ENCODE data around the gene IL6.
"Not testable (repeated sequence)": the region's sequence is repeated elsewhere in the genome, so short reads cannot be mapped to it uniquely, and the experiment has no call there.

The IL6 gene

GRCh38 chr7:22726907-22727713 is at the start of gene IL6:
Gene IL6, plus strand, starts transcription at chr7:22727200. Its CDS starts 63 bp downstream, at chr7:22727263.
- no peak for DNase-seq (ENCODE audit: low read depth in 2 of 2)

GRCh38 chr7:22677263-22677662 is 49.7 kb upstream of the IL6 start:
- not testable (repeated sequence) for DNase-seq (ENCODE audit: low read depth in 2 of 2)

- no peak for DNase-seq (ENCODE audit: low read depth in 2 of 2)
Measured at GRCh38 chr7:22677680-22678079, 49.3 kb upstream of the IL6 start.

GRCh38 chr7:22680482-22680911 is 46.5 kb upstream of the IL6 start:
- no peak for DNase-seq (ENCODE audit: low read depth in 2 of 2)

GRCh38 chr7:22681312-22681711 is 45.7 kb upstream of the IL6 start:
- no peak for DNase-seq (ENCODE audit: low read depth in 2 of 2)

- no peak for DNase-seq (ENCODE audit: low read depth in 2 of 2)
Measured at GRCh38 chr7:22681852-22682657, 44.9 kb upstream of the IL6 start.

- DNase-seq (ENCODE audit: low read depth in 2 of 2) = no peak
Measured at GRCh38 chr7:22683379-22683778, 43.6 kb upstream of the IL6 start.

- DNase-seq (ENCODE audit: low read depth in 2 of 2) = no peak
Measured at GRCh38 chr7:22686620-22687019, 40.4 kb upstream of the IL6 start.

GRCh38 chr7:22688084-22688483 is 38.9 kb upstream of the IL6 start:
- no peak for DNase-seq (ENCODE audit: low read depth in 2 of 2)

- DNase-seq (ENCODE audit: low read depth in 2 of 2) = not testable (repeated sequence)
Measured at GRCh38 chr7:22688934-22689333, 38.1 kb upstream of the IL6 start.

GRCh38 chr7:22694597-22695207 is 32.3 kb upstream of the IL6 start:
- DNase-seq (ENCODE audit: low read depth in 2 of 2) = no peak

GRCh38 chr7:22695476-22696132 is 31.4 kb upstream of the IL6 start:
- no peak for DNase-seq (ENCODE audit: low read depth in 2 of 2)

GRCh38 chr7:22696541-22697228 is 30.3 kb upstream of the IL6 start:
- DNase-seq (ENCODE audit: low read depth in 2 of 2) = no peak

GRCh38 chr7:22697322-22697859 is 29.6 kb upstream of the IL6 start:
- no peak for DNase-seq (ENCODE audit: low read depth in 2 of 2)

- no peak for DNase-seq (ENCODE audit: low read depth in 2 of 2)
Measured at GRCh38 chr7:22697876-22698606, 29.0 kb upstream of the IL6 start.

GRCh38 chr7:22698767-22699166 is 28.2 kb upstream of the IL6 start:
- no peak for DNase-seq (ENCODE audit: low read depth in 2 of 2)

GRCh38 chr7:22700559-22701002 is 26.4 kb upstream of the IL6 start:
- no peak for DNase-seq (ENCODE audit: low read depth in 2 of 2)

GRCh38 chr7:22702516-22702915 is 24.5 kb upstream of the IL6 start:
- no peak for DNase-seq (ENCODE audit: low read depth in 2 of 2)

- DNase-seq (ENCODE audit: low read depth in 2 of 2) = not testable (repeated sequence)
Measured at GRCh38 chr7:22703107-22703855, 23.7 kb upstream of the IL6 start.
